ENCODE data around the gene SRGAP1.
"Not testable (repeated sequence)": the region's sequence is repeated elsewhere in the genome, so short reads cannot be mapped to it uniquely, and the experiment has no call there.

The SRGAP1 gene

DNA sequence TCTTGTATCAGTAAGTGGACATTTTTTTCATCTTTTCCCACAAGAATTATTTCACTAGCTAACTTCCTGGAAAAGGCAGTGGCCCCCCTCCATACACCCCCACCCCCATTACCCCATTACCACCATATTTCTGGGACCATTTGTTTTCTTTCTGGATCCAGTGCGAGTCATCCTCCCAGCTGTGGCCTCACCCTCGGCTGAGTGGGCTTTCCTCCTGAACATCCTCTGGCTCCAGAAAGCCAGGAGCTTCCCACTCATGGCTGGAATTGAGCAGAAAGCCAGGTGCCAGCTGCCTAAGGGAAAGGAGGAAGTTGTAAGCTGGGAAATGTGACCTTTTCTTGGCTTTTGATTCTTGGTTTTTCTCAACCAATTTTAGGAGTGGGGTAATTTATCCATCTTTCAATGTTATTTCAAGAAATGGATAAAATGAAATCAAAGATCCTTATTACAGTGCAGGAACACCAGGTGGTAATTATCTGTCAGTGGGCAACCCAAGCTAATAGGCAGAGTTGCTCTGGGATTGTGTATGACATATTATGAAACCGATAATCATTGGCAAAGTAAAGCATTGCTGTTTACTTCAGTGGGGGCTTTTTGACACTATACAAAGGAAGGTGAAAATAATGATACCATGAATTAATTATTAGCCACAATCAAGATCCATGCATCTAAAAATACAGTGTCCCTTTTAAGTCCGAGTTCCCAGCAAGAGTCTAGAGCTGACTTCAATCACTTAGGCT is 253.0 kb downstream of the SRGAP1 start:
- no peak for DNase-seq

DNA sequence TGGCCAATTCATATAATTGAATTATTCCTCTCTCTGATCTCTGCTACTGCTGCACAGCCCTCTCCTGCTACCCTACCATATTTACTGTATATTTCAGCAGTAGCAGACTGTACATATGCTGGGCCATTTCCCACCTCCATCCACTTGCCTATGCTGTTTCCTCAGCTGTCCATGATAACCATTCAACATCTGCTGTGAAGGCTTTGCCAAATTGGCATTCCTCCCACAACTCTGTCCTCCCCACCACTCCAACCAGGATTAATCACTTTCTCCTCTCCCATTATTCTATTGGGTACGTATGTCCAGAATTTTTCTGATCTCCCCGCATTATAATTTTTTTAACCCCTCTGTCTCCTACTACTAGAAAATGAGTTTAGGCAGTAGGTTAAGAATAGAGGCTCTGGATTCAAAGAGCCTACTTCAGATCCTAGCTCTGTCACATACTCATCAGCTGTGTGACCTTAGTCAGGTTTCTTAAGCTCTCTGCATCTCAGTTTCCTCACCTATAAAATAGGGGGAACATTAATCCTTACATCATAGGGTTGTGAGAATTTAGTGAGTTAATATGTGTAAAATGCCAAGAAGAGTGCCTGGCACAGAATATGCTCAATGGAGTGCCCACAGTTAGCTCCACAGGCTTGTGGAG is 254.3 kb downstream of the SRGAP1 start:
- DNase-seq: no peak

DNA sequence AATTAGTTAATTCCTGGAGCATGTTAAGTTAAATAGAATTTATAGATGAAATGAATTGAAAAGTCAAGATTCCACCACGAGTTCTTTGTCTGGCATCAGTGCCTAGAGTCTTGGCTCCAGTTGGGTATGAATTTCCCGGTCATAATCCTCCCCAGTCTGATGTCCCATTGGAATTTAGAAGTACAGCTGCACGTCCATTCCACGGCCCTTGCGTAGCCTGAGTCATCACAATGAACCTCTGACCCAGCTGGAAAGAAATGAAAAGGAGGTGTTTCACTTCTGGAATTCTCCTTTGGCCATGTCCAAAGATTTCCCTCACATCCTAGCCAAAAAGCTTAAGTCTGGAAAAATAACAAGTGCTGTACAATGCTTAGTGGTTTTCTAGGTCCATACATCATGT is 254.9 kb downstream of the SRGAP1 start:
- no peak for DNase-seq

DNA sequence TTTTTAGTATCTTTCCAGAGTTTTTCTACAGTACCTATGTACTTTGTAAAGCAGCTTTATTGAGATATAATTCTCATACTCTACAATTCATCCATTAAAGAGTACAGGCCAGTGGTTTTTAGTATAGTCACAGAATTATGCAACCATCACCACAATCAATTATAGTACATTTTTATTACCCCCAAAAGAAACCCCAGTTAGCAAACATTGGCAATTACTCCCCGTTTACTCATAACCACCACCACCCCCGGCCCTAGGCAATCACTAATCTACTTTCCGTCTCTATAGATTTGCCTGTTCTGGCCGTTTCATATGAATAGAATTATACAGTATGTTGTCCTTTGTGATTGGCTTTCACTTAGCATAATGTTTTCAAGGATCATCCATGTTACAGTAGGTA is 257.8 kb downstream of the SRGAP1 start:
- no peak for DNase-seq

DNA sequence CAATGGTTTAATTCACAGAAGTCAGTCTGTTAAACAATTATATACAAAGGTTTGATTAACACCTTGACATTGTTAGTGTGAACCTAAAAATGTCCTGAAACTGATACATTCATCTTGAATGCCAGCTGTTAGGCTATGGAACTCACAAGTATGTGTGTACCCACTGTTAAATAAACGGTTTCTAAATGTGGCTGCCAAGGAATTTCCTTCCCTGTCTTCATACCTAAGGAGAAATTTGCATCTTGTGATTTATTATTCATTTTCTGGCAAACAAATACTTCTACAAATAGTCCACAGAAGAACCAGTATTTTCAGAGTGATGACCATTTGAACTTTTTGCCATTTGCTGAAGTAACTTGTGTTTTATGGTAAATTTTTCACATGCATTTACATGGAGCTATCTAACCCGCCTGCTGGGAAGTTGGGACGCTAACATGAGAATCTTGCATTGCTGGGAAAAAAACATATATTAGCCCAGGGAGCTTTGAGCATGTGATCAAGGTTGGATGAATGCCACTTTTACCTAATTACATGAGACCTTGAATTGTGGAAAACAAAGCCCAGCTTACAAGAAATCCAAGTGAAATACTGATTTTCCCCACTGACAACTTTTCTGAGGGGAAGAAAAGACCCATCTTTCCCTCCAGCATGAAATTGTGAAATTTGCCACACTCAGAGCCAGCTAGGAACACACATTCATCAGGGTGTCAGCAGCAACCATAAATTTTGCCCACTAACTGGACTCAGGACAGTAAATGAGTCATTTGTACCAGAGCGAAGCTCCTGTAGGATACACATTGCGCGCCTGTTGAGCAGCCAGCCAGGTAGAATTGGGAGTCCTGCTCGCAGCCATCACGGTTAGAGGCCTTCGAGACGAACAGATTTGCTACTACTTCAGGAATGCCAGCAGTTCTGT is 259.6 kb downstream of the SRGAP1 start:
- DNase-seq: no peak

DNA sequence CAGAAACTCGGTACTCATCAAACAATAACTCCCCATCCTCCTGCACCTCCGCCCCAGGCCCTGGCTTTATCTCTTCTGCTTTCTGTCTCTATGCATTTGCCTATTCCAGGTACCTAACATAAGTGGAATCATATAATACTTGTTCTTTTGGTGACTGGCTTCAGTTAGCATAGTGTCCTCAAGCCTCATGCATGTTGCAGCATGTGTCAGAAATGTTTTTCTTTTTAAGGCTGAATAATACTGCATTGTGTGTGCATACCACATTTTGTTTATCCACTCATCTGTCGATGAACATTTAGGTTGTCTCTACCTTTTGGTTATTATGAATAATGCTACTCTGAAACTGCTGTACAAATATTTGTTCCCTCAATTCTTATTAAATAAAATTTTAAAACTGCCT is 260.5 kb downstream of the SRGAP1 start:
- no peak for DNase-seq

DNA sequence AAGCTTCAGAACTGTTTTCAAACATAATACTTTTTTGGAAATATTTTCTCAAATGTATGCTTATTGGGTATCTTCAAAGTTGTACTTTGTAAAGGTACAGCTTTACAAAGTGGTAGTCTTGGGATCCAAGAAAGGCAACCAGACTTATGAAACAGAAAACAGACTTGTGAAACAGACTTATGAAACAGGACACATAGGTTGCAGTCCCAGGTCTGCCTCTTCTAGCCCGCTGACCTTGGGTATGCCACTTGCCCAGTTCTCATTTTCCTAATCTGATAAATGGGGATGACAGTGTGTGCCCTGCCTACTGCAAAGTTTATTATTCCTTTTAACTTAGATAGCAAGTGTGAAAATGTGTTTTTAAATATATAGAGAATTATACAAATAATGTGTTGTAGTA is 263.3 kb downstream of the SRGAP1 start:
- DNase-seq: no peak

DNA sequence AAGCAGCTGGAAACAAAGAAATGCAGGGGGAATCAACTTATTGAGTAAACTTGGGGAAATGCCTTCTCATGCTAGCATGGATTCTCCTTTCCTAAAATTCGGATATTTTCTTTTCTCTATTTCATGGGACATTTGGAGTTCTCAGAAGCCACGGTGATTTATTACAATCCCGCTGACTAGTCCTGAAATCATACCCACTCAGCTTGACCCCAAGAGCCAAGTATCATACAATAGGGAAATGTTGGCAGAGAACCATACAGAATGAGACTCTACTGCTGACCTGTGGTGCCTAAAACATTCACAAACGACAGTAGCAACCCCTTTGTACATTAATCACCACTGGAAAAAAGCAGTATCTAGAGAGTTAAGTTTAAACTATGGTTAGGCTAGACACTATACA is 265.2 kb downstream of the SRGAP1 start:
- no peak for DNase-seq

DNA sequence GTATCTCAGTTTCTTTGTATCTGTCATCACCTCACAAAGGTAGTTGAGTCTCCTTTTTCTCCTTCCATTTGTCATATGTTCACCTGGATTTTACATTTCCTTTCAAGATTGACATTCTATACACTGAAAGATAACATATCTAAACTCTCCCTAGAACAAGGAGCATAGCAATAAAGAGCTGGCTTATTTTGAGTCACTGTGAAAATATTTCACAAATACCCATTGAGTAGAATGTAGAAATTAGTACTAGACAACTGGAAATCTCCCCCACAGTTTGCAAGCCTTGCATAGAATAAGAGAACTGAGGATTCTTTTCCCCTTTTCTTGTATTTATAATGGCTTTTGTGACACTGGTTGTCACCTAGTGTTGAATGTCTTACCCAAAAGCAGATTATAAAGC is 266.4 kb downstream of the SRGAP1 start:
- no peak for DNase-seq

DNA sequence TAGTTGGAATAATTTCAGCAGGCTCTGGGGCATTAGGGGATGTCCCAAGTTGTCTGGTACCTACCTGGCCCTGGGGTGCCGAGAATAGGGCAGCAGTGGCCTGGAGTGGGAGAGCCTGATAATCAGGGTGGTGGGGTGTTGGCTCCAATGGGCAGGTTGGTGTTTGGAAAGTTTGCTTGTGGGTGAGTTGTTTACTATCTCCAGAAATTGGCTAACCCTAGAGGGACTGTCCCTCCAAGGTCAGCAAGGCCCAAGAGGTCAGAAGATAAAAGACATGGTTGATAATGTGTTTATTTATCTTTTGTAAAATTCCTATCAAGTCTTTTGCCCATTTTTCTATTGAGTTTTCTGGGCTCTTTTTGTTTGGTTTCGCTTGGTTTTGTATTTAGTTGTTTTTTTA is 272.5 kb downstream of the SRGAP1 start:
- no peak for DNase-seq

DNA sequence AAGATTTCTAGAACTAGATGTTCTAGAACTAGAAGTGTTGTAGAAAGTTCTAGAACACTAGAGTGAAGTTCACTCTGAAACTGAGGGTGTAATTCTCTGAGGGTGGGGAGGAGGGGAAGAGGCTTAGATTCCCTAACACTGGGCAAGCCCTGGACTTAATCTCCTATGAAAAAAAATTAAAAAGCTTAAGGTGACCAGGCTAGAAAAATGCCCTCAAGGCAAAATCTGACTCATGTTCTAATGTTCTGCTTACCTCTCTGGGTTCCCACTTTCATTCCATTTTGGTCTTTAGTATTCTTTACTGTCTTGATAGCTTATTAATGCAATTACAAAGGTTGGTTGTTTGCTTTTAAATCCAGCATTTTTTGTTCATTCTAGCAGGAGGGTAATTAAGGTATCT is 276.1 kb downstream of the SRGAP1 start:
- no peak for DNase-seq

DNA sequence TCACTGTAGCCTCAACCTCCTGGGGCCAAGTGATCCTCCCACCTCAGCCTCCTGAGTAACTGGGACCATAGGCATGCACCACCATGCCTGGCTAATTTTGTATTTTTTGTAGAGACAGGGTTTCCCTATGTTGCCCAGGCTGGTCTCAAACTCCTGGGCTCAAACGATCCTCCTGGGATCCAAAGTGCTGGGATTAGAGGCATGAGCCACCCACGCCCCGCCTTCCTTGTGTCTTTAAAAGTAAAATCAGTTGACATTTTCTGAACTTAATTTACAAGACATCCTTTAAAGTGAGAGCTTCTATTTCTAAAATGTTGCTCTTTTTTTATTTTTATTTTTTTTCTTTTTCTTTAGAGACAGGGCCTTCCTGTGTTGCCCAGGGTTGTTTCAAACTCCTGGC is 276.6 kb downstream of the SRGAP1 start:
- DNase-seq: not testable (repeated sequence)

DNA sequence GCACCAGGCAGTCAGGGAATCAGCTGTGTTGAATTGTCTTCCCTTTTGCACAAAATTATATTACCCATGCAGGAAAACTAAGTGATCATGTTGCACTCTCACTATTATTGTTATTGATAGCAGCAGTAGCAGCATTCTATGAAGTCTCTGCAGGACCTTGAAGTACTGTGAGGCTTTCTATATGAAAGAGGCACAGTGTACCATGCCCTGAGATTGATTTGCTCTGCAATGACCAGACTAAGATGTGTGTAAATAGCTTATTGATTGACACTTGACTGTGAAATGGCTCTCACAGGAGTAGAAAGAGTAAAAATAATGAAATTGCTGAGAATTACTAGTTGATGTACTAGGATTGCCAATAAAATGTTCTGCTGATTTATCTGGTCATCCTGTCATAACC is 277.7 kb downstream of the SRGAP1 start:
- no peak for DNase-seq

DNA sequence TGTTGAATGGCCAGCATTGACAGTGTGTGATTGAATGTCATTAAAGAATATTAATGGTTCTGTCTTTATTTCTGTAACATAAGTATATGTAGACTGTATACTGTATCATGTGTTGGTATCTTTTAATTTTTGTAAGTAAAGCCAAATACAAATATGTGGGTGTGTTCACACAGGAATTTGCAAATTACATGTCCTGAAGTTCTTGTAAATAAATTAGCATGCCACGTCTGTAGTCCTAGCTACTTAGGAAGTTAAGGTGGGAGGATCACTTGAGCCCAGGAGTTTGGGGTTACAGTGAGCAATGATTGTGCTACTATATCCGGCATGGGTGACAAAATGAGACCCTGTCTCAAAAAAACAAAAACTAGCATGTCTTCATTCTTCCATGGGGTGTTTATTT is 278.5 kb downstream of the SRGAP1 start:
- no peak for DNase-seq

DNA sequence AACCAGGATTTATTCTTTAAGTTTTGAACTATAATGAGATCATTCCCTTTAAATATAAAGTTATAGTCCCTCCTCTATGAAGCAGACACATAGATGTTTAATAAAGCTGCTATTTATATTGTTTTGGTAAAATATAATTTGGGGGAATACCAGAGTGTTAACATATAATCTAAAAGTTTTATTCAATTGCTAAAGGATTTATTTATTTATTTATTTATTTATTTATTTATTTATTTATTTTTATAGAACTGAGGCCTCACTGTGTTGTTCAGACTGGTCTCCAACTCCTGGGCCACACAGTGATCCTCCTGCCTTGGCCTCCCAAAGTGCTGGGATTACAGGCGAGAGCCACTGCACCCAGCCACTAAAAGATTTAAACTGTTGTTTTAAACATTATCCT is 278.9 kb downstream of the SRGAP1 start:
- DNase-seq: no peak

DNA sequence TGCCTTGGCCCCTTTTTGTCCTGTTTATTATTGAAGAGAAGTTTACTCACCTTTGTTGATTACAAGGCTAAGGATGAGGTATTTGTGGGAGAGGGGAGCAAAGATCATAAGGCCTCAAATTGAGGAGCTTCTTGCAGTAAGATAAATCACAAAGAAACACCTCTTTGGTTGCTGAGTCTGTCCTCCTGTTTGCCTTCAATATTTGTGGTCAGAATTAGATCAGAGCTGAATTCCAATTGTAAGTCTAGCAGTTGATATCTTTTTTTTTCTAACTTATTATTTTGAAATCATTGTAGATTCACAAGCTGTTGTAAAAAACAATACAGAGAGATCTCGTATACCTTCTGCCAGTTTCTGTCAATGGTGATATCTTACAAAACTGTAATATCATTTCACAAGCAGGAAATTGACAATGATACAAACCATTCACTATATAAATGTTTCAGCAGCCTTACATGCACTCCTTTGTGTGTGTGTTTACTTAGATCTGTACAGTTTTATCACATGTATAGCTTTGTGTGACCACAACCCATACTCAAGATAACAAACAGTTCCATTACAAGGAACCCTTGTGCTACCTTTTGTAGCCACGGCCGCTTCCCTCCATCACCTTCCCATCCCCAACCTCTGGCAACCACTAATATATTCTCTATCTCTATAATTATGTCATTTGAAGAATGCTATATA is 280.2 kb downstream of the SRGAP1 start:
- no peak for DNase-seq

DNA sequence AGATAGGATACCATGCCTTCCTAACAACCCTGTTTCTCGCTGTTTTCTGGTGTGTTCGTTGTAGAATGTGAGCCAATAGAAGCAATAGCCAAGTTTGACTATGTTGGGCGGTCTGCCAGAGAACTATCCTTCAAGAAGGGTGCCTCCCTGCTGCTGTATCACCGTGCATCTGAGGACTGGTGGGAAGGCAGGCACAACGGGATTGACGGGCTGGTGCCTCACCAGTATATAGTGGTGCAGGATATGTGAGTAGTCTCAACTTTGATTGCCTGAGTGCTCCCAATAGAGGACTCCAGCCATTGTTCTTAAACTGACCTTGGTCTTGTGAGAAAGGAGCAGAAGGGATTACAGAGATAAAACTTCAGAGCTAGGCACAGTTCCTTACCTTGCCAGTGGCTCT is 281.4 kb downstream of the SRGAP1 start:
- DNase-seq: no peak

DNA sequence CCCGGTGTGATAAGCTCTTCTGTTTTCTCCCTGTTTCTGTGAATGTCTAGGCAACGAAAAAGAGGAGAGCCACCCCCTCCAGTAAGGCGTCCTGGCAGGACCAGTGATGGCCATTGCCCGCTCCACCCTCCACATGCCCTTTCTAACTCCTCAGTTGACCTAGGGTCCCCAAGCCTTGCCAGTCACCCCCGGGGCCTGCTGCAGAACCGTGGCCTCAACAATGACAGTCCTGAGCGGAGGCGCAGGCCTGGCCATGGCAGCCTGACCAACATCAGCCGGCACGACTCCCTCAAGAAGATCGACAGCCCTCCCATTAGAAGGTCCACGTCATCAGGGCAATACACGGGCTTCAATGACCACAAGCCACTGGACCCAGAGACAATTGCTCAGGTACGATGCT is 283.3 kb downstream of the SRGAP1 start:
- no peak for DNase-seq

DNA sequence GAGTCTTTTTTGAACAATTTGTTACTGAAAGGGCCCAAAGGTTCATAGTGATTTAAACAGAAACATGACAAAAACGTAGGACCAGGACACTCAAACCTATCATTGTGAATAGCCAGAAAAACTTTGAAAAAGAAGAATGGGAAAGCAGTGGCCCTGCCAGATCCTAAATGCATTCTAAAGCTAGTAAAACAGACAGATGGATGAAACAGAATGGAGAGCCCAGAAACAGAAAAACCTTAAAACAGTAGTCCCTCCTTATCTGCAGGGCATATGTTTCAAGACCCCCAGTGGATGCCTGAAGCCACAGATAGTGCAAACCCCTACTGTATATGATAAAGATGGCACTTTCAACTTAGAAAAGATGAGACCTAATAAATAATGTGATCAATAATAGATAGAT is 283.9 kb downstream of the SRGAP1 start:
- no peak for DNase-seq

DNA sequence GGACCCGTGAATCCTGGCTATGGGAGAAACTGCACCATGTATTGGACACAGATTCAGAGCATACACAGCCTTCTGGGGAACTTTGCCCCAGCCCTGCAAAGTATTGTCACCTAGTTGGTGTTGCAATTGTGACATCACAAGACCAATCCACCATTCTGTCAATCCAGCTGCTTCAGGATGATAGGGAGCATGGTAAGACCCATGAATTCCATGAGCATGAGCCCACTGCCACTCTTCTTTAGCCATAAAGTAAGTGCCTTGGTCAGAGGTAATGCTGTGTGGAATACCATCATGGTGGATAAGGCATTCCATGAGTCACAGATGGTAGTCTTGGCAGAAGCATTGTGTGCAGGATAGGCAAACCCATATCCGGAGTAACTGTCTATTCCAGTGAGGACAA is 286.0 kb downstream of the SRGAP1 start:
- not testable (repeated sequence) for DNase-seq

DNA sequence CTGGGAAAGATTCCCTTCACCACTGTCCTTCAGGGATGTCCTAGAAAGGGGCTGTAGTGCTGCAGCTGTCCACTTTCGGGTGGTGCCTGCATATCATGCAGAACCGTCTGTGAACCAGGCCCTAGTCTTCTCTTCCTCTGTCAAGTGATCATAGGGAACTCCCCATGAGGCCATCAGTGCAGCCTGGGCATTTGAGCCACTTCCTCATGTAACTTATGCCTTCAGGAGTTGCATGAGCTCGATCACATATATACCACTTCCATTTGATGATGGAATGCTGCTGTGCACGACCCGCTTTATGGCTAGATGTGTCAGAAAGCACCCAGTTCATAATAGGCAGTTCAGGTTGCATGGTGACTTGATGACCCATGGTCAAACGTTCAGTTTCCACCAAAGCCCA is 287.0 kb downstream of the SRGAP1 start:
- not testable (repeated sequence) for DNase-seq

DNA sequence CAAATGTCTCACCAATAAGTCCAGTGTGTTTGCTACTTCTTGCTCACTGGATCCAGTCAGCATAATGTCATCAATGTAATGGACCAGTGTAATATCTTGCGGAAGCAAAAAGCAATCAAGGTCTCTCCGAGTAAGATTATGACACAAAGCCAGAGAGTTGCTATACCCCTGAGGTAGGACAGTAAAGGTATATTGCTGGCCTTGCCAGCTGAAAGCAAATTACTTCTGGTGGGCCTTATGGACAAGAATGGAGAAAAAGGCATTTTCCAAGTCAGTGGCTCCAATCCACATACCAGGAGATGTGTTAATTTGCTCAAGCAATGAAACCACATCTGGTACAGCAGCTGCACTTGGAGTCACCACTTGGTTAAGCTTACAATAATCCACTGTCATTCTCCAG is 288.2 kb downstream of the SRGAP1 start:
- not testable (repeated sequence) for DNase-seq

DNA sequence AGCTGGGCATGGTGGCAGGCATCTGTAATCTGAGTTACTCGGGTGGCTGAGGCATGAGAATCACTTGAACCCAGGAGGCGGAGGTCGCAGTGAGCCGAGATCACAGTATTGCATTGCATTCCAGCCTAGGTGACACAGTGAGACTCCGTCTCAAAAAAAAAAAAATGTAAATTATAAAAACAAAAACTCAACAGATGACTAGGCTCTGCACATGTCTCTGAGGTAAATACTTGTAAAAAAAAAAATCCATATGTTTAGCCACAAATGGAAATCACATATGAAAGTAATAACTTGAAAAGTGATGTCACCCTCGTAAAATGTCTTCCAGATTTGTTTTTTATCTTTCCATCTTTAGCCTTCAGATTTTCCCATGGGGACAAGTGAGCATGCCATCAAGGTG is 292.6 kb downstream of the SRGAP1 start:
- DNase-seq: no peak

Measured in bone marrow (tissue), 2 donors.